Esophagus muscularis mucosa (tissue), 4 donors: ENCODE measurements around the gene WDR82. TPM values are rescaled to one million over a fixed set of nuclear protein-coding genes. Genes with fewer than 3 reads are reported as not detected.

Source experiments
- DNase-seq: peaks from one replicate; pipeline ENCODE4 v3.0.0-alpha.2; 2017; ENCODE audit errors: extremely low spot score
- H3K27ac ChIP-seq, 4 donors: fragments of 200-600 bp; sonication (generic); replicated peaks in 1 of 4; 1 replicate in 3 of 4; 2 replicates in 1 of 4; pipeline ENCODE4 v1.5.1; 2016 to 2019; ENCODE audit warnings: mild to moderate bottlenecking in 1 of 4
- H3K27me3 ChIP-seq, 4 donors: fragments of 200-600 bp; sonication (generic); one replicate each; pipeline versions ENCODE4 v1.5.1 to v1.6.0; 2016 to 2019
- H3K36me3 ChIP-seq, 4 donors: fragments of 200-600 bp; sonication (generic); one replicate each; pipeline ENCODE4 v1.5.1; 2016 to 2019
- H3K4me1 ChIP-seq, 4 donors: fragments of 200-600 bp; sonication (generic); one replicate each; pipeline ENCODE4 v1.5.1; 2016 to 2019
- H3K4me3 ChIP-seq, 4 donors: fragments of 200-600 bp; sonication (generic); 1 replicate in 2 of 4; 2 replicates in 2 of 4; pipeline ENCODE4 v1.5.1; 2016 to 2019; ENCODE audit warnings: mild to moderate bottlenecking in 4 of 4, moderate library complexity in 1 of 4
- H3K9me3 ChIP-seq, 4 donors: fragments of 200-600 bp; sonication (generic); 1 replicate in 3 of 4; 2 replicates in 1 of 4; pipeline ENCODE4 v1.5.1; 2016 to 2019
- CTCF ChIP-seq, 3 experiments: fragments of 200-600 bp in 2 of 3; fragments of 450-650 bp in 1 of 3; sonication (generic) in 2 of 3; IDR thresholded peaks; one replicate each; pipeline ENCODE4 v1.5.1; 2017 to 2019; ENCODE audit warnings: antibody characterized with exemption in 3 of 3, mild to moderate bottlenecking in 2 of 3, moderate library complexity in 1 of 3
- EP300 ChIP-seq: sonication (generic); formaldehyde crosslinking; IDR thresholded peaks from one replicate; pipeline ENCODE4 v1.6.1; 2017; ENCODE audit warnings: antibody characterized with exemption
- POLR2A ChIP-seq: fragments of 450-650 bp; IDR thresholded peaks from one replicate; pipeline ENCODE4 v1.6.1; 2017; ENCODE audit warnings: antibody characterized with exemption, moderate library complexity, mild to moderate bottlenecking, low read depth
- POLR2AphosphoS5 ChIP-seq, 2 donors: sonication (generic); formaldehyde crosslinking; IDR thresholded peaks; one replicate each; pipeline ENCODE4 v1.6.1; 2017; ENCODE audit warnings: antibody characterized with exemption in 2 of 2
- WGBS: methylation state at CpG from one replicate; pipeline ENCODE4 v1.1.5; 2018; 5-methylcytosine and 5-hydroxymethylcytosine counted together
- intact Hi-C: fragments of 100-400 bp; cut with DNase I; formaldehyde crosslinking; loops from one replicate; pipeline ENCODE4 v1.15.1; 2023
- total RNA-seq, 4 donors: library from RNA; depleted of rRNA; stranded (reverse); fragments of >200 nt; gene quantifications; one replicate each; pipeline versions ENCODE4 v1.1.0 to v1.2.1, GENCODE V29; 2016

WDR82 gene
- total RNA-seq, 4 donors from 2014 or later, result 62.6 to 101 (median 80.9) TPM

DNA sequence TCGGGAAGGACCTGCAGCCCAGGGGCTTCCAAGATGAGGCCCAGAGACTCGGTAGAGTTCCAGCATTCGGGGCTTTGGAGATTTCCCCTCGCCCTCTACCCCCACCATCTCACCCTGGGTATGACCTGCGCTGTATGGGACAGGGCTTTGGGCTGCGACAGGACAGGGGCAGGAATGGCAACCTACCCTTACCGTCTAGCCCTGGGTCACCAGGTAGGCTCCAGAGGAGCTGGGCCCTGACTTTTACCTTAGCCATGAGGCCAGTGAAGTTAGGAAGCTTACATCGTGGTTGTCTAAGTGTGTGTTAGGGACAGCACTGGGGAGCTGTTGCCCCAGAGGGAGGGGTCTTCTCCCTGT, 32.2 kb downstream of the WDR82 start:
- intact Hi-C loops, result no loop called here

DNA sequence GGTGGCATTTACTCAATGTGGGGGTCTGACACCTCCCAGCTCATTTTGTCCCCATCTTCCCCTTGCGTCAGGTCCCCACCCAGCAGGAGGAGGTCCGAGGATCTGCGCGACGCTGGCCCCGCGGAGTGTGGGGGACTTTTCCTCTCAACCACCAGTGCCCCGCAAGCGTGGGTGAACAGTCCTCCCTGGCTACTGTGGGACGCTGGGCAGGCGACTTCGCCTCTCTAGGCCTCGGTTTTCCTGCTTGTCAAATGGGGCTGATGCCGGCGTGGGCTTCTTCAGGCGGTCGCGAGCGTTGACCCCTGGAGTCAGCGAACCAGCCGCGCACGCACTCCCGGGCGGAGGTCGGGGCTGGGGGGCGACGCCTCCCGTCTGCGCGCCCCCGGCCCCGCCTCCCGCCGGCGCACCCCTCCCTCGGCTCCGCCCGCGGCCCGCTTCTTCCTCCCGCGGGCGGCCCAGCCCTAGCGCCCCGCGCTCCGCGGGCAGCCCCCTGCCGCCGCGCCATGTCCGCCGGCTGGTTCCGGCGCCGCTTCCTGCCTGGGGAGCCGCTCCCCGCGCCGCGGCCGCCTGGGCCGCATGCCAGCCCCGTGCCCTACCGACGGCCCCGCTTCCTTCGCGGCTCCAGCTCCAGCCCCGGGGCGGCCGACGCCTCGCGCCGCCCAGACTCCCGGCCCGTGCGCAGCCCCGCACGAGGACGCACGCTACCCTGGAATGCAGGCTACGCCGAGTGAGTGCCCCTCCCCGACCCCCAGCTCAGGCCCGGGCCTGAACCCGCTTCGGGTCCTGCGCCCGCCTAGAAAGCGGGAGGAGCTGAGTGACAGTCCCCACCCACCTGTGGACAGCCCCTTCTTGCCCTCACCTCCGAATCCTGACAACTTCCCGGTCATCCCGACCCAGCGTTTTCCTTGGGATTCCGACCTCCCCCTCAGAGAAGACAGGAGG, 32.9 kb downstream of the WDR82 start, which contains the start of gene PPM1M:
TSS of gene PPM1M (plus strand) at position 438 of the 942 bp plus-strand sequence. CDS start at position 504, 66 bp downstream.
- DNase-seq, result no peak
- peak within 1 kb of the TSS; percentile 65 to 83 (median 70) for H3K4me3 ChIP-seq
- 2% methylated on average over 49 of the region's 98 CpGs for WGBS

More for the DNA sequence above, 32.2 kb downstream of the WDR82 start:
- peak overlapping the region; percentile 65 to 83 (median 70) for H3K4me3 ChIP-seq
- peak overlapping the region; percentile 88 to 90 (median 90) for H3K27ac ChIP-seq
- WGBS, result 28% methylated on average over 8 of the region's 8 CpGs
- no peak for DNase-seq
- TF ChIP-seq POLR2AphosphoS5 (IDR thresholded peaks at IDR 0.05) (no peak), POLR2A (no peak), EP300 (no peak), CTCF (IDR thresholded peaks at IDR 0.05) (no peak)
- H3K27me3 ChIP-seq, result no peaks in the 10 kb centered on the region
- H3K4me1 ChIP-seq, result peaks cover 15 to 41% (median 37%) of the 10 kb centered on the region in 4 donors
- H3K36me3 ChIP-seq, result peaks cover 2 to 35% (median 30%) of the 10 kb centered on the region in 4 donors
- no peaks in the 10 kb centered on the region for H3K9me3 ChIP-seq

DNA sequence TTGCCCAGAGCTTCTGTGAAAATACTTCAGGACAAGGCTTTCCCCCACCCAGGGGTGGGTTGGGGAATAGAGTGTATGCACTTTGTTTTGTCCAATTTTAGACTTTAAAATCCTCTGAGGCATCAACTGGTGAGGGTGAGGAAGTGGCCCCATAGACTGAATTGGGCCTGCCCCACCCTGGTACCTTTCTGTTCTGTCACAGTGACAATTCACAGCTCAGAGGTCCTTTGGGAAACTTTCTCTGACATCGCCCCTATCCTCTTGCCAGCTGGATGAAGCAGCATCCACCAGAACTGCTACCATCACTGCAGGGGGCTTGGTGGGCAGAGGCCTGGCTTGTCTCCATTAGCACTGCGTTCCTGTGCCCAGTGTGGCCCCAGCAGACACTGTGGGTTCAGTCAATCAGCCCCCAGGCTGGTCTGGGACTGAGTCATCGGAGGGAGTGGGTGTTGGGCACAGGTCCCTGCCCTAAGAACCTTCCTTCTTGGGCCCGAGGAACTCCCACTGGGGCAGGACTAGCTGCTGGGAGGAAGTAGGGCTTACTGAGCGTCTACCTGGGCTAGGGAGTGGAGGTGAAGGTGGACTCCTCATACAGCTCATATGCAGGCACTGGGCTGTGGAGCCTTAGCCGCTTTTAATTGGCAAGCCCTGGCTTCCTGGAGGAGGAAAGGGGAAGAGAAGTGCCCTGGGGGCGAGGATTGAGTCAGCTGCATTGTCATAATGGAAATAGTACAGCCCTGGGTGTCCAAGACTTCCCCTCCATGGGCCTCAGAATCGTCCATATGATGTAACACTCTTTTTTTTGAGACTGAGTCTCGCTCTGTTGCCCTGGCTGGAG, 34.4 kb downstream of the WDR82 start:
- H3K4me1 ChIP-seq, result peaks cover 21 to 55% (median 53%) of the 10 kb centered on the region in 4 donors
- H3K27ac ChIP-seq, result peak overlapping the region in 3 of 4 donors; percentile 90
- H3K36me3 ChIP-seq, result peaks cover 0 to 15% (median 10%) of the 10 kb centered on the region in 4 donors
- no peaks in the 10 kb centered on the region for H3K9me3 ChIP-seq
- 76% methylated on average over 5 of the region's 9 CpGs for WGBS
- intact Hi-C loops, result no loop called here
- no peak overlapping the region for H3K4me3 ChIP-seq
- TF ChIP-seq CTCF (IDR thresholded peaks at IDR 0.05) (no peak), EP300 (no peak), POLR2AphosphoS5 (IDR thresholded peaks at IDR 0.05) (peak in 1 of 2 donors; percentile 7), POLR2A (no peak)
- no peaks in the 10 kb centered on the region for H3K27me3 ChIP-seq
- DNase-seq, result no peak

More for the DNA sequence above, 32.9 kb downstream of the WDR82 start, which contains the start of gene PPM1M:
- Histone ChIP-seq H3K27ac (peak within 1 kb of the TSS; percentile 88 to 90 (median 90)), H3K27me3 (no peaks in the 10 kb centered on the region), H3K9me3 (no peaks in the 10 kb centered on the region), H3K36me3 (peaks cover 0 to 29% (median 25%) of the 10 kb centered on the region in 4 donors), H3K4me1 (peaks cover 15 to 46% (median 41%) of the 10 kb centered on the region in 4 donors)
- intact Hi-C loops, result no loop called here
- TF ChIP-seq POLR2AphosphoS5 (IDR thresholded peaks at IDR 0.05), result peak; percentile 5 to 43
- TF ChIP-seq EP300, result no peak

DNA sequence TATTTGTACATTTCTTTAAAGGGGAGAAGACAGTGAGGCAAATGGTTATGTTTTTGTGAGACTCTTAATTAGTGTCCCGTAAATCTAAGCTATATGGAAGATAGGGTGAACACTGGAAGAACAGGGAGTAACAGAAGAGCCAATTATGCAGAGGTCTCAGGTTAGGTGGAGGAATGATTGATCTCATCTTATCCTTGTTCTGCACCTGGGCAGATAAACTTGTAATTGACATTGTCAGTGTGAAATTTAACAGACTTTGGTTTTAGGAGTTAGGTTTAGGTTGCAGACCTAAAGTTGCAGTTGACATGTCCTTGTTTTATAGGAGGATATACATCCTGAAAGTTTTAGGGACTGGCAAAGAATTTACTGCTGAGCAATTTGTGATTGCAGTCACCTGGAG, 36.4 kb downstream of the WDR82 start:
- WGBS, result 87% methylated on average over 1 of the region's 1 CpG
- no peak for TF ChIP-seq CTCF (IDR thresholded peaks at IDR 0.05)
- no peak for TF ChIP-seq POLR2A
- TF ChIP-seq POLR2AphosphoS5 (IDR thresholded peaks at IDR 0.05), result no peak
- TF ChIP-seq EP300, result no peak
- Histone ChIP-seq H3K4me3 (no peak overlapping the region), H3K27me3 (no peaks in the 10 kb centered on the region), H3K27ac (no peak overlapping the region), H3K9me3 (no peaks in the 10 kb centered on the region), H3K4me1 (peaks cover 36 to 63% (median 59%) of the 10 kb centered on the region in 4 donors), H3K36me3 (no peaks in the 10 kb centered on the region)
- DNase-seq, result no peak
- intact Hi-C loops, result no loop called here
